GM18519 (cell line): Measurements from ENCODE around the gene RPP40.

ENCODE experiments used
- ATAC-seq: cut with Tn5 transposase; IDR thresholded peaks from one replicate; pipeline ENCODE4 v1.9.1; 2021; ENCODE audit warnings: mild to moderate bottlenecking, moderate library complexity; ENCODE audit not compliant: unreplicated experiment, low FRiP score

RPP40 gene

GRCh38 chr6:4946521-4946920 lies 57.3 kb downstream of the RPP40 start:
- no peak for ATAC-seq
